H1 (cell line): Measurements from ENCODE around the gene LRRFIP1. TPM values are rescaled to one million over a fixed set of nuclear protein-coding genes. Genes with fewer than 3 reads are reported as not detected.

Experiments
- CTCF ChIA-PET: fragments of 300-600 bp; sonication (Branson Sonifier 250); formaldehyde crosslinking; loops from one replicate; lab custom pipeline; 2021; ENCODE audit not compliant: partially characterized antibody; lab: Charles Lee
- POLR2A ChIA-PET: fragments of 300-600 bp; sonication (Branson Sonifier 250); formaldehyde crosslinking; loops from one replicate; lab custom pipeline; 2021; ENCODE audit warnings: inconsistent platforms; ENCODE audit not compliant: partially characterized antibody; lab: Charles Lee
- DNase-seq, 2 experiments: peaks; one replicate each; pipeline versions ENCODE4 v3.0.0 to v3.0.0-alpha.2; 2010 to 2022; ENCODE audit warnings: low spot score in 2 of 2, low read depth in 1 of 2, mixed read lengths in 1 of 2
- FAIRE-seq: peaks from 2 replicates; lab custom pipeline; 2011; peaks lifted over from hg19 to GRCh38; lab: Jason Lieb, UNC
- H2AFZ ChIP-seq: 2 replicates; pipeline ENCODE4 v1.8.1; 2012; ENCODE audit warnings: low read length, inconsistent platforms
- H2AK5ac ChIP-seq: 2 replicates; pipeline ENCODE4 v1.6.1; 2013; ENCODE audit warnings: low read depth, low read length
- H2BK120ac ChIP-seq: replicated peaks from 2 replicates; pipeline ENCODE3; 2013; ENCODE audit warnings: low read depth, low read length, inconsistent platforms
- H2BK12ac ChIP-seq: 2 replicates; pipeline ENCODE4 v1.6.1; 2013; ENCODE audit warnings: low read depth, low read length
- H2BK15ac ChIP-seq: 2 replicates; pipeline ENCODE4 v1.6.1; 2013; ENCODE audit warnings: low read length
- H2BK20ac ChIP-seq: 2 replicates; pipeline ENCODE4 v1.6.1; 2013; ENCODE audit warnings: low read length
- H2BK5ac ChIP-seq: 2 replicates; pipeline ENCODE4 v1.6.1; 2013; ENCODE audit warnings: low read depth, low read length
- H3K14ac ChIP-seq: 2 replicates; pipeline ENCODE4 v1.6.1; 2013; ENCODE audit warnings: inconsistent platforms; ENCODE audit not compliant: insufficient read length
- H3K18ac ChIP-seq: 2 replicates; pipeline ENCODE4 v1.6.1; 2013; ENCODE audit warnings: low read length; ENCODE audit errors: extremely low read depth
- H3K23ac ChIP-seq: 2 replicates; pipeline ENCODE4 v1.6.1; 2013; ENCODE audit warnings: inconsistent platforms; ENCODE audit not compliant: insufficient read length
- H3K23me2 ChIP-seq: 2 replicates; pipeline ENCODE4 v1.6.1; 2013; ENCODE audit warnings: low read depth, low read length
- H3K27ac ChIP-seq: 2 replicates; pipeline ENCODE4 v1.6.1; 2011; ENCODE audit warnings: low read depth, low read length, inconsistent platforms
- H3K27me3 ChIP-seq, 4 experiments: replicated peaks in 1 of 4; 1 replicate in 1 of 4; 2 replicates in 3 of 4; pipeline versions ENCODE4 v1.6.1 to v1.8.1; 2011 to 2013; ENCODE audit warnings: low read length in 3 of 4, mild to moderate bottlenecking in 3 of 4, inconsistent platforms in 2 of 4, mixed read lengths in 2 of 4, moderate library complexity in 1 of 4; ENCODE audit not compliant: control insufficient read depth in 3 of 4, insufficient read depth in 3 of 4; ENCODE audit errors: extremely low read depth in 1 of 4
- H3K36me3 ChIP-seq, 4 experiments: 2 replicates each; pipeline versions ENCODE4 v1.6.1 to v1.8.1; 2011 to 2013; ENCODE audit warnings: mild to moderate bottlenecking in 4 of 4, low read length in 3 of 4, moderate library complexity in 2 of 4, control low read depth in 1 of 4, inconsistent platforms in 1 of 4; ENCODE audit not compliant: insufficient read depth in 4 of 4, control insufficient read depth in 2 of 4
- H3K4ac ChIP-seq: replicated peaks from 2 replicates; pipeline ENCODE3; 2013; ENCODE audit warnings: low read length, low read depth, mixed read lengths, inconsistent platforms; ENCODE audit not compliant: insufficient read length
- H3K4me1 ChIP-seq, 4 experiments: replicated peaks in 1 of 4; 1 replicate in 1 of 4; 2 replicates in 3 of 4; pipeline versions ENCODE4 v1.6.1 to v1.8.1; 2011 to 2013; ENCODE audit warnings: low read length in 3 of 4, inconsistent platforms in 2 of 4, mixed read lengths in 1 of 4; ENCODE audit not compliant: insufficient read depth in 4 of 4, control insufficient read depth in 3 of 4
- H3K4me2 ChIP-seq, 2 experiments: 2 replicates each; pipeline versions ENCODE4 v1.6.1 to v1.8.1; 2011 to 2013; ENCODE audit warnings: low read depth in 2 of 2, low read length in 2 of 2, control low read depth in 1 of 2, inconsistent platforms in 1 of 2, mild to moderate bottlenecking in 1 of 2; ENCODE audit not compliant: insufficient read depth in 1 of 2
- H3K4me3 ChIP-seq, 4 experiments: fragments of 200-600, 300-600 bp in 1 of 4; sonication (generic), shearing (Covaris generic), sonication (Bioruptor Twin) in 1 of 4; 2 replicates each; pipeline versions ENCODE4 v1.5.1 to v1.8.1; 2011 to 2016; ENCODE audit warnings: low read length in 4 of 4, low read depth in 3 of 4, control low read depth in 2 of 4, inconsistent platforms in 2 of 4, mild to moderate bottlenecking in 2 of 4, mixed read lengths in 1 of 4, moderate library complexity in 1 of 4; ENCODE audit not compliant: insufficient read depth in 2 of 4; ENCODE audit errors: extremely low read depth in 1 of 4
- H3K56ac ChIP-seq: replicated peaks from 2 replicates; pipeline ENCODE3; 2013; ENCODE audit warnings: low read depth, mild to moderate bottlenecking, mixed read lengths, low read length, inconsistent platforms; ENCODE audit not compliant: insufficient read length
- H3K79me1 ChIP-seq: 2 replicates; pipeline ENCODE4 v1.6.1; 2013; ENCODE audit warnings: low read depth, low read length, control low read depth
- H3K79me2 ChIP-seq, 2 experiments: 2 replicates each; pipeline versions ENCODE4 v1.6.1 to v1.8.1; 2012 to 2013; ENCODE audit warnings: low read length in 2 of 2, mild to moderate bottlenecking in 2 of 2, inconsistent platforms in 1 of 2; ENCODE audit not compliant: insufficient read depth in 2 of 2, control insufficient read depth in 1 of 2
- H3K9ac ChIP-seq, 4 experiments: replicated peaks in 1 of 4; 1 replicate in 1 of 4; 2 replicates in 3 of 4; pipeline versions ENCODE4 v1.6.1 to v1.8.1; 2011 to 2013; ENCODE audit warnings: low read depth in 3 of 4, low read length in 3 of 4, control low read depth in 2 of 4, mild to moderate bottlenecking in 2 of 4, moderate library complexity in 2 of 4, inconsistent platforms in 1 of 4; ENCODE audit errors: extremely low read depth in 1 of 4
- H3K9me3 ChIP-seq, 2 experiments: 2 replicates each; pipeline versions ENCODE4 v1.6.1 to v1.8.1; 2012 to 2013; ENCODE audit warnings: mild to moderate bottlenecking in 2 of 2, moderate library complexity in 2 of 2, control low read depth in 1 of 2, inconsistent platforms in 1 of 2, low read depth in 1 of 2, low read length in 1 of 2, mixed read lengths in 1 of 2; ENCODE audit not compliant: insufficient read depth in 2 of 2
- H4K20me1 ChIP-seq, 2 experiments: replicated peaks in 1 of 2; 2 replicates each; pipeline versions ENCODE3 to v1.8.1; 2011 to 2013; ENCODE audit warnings: inconsistent platforms in 2 of 2, low read length in 2 of 2, mild to moderate bottlenecking in 1 of 2; ENCODE audit not compliant: insufficient read depth in 2 of 2, control insufficient read depth in 1 of 2
- H4K5ac ChIP-seq: 2 replicates; pipeline ENCODE4 v1.6.1; 2013; ENCODE audit warnings: low read length, low read depth, mixed read lengths, inconsistent platforms; ENCODE audit not compliant: insufficient read length
- H4K8ac ChIP-seq: 2 replicates; pipeline ENCODE4 v1.8.0; 2013; ENCODE audit warnings: mild to moderate bottlenecking, moderate library complexity, low read length, inconsistent platforms; ENCODE audit not compliant: insufficient read depth; ENCODE audit errors: extremely low read depth
- H4K91ac ChIP-seq: replicated peaks from 2 replicates; pipeline ENCODE3; 2013; ENCODE audit warnings: low read length, mixed read lengths, inconsistent platforms; ENCODE audit not compliant: insufficient read length
- CBX5 ChIP-seq: fragments of 300-800, 300-1000 bp; sonication (generic); IDR thresholded peaks from 2 replicates; pipeline ENCODE4 v1.7.1; 2016; ENCODE audit warnings: antibody characterized with exemption, low read length, low read depth
- CHD2 ChIP-seq: IDR thresholded peaks from 2 replicates; pipeline ENCODE4 v1.6.1; 2012; ENCODE audit warnings: low read length, improper control_type of control experiment
- CTBP2 ChIP-seq: IDR thresholded peaks from 2 replicates; pipeline ENCODE4 v1.7.0; 2011; ENCODE audit warnings: borderline replicate concordance, mild to moderate bottlenecking, moderate library complexity, mixed read lengths, low read length; ENCODE audit not compliant: insufficient read depth, insufficient read length
- GABPA ChIP-seq: IDR thresholded peaks from 2 replicates; pipeline ENCODE4 v1.6.1; 2011; ENCODE audit warnings: mild to moderate bottlenecking, low read length, moderate library complexity, borderline replicate concordance; ENCODE audit not compliant: insufficient read depth
- KDM5A ChIP-seq: fragments of 200-600 bp; IDR thresholded peaks from 2 replicates; pipeline ENCODE4 v1.7.1; 2012; ENCODE audit warnings: mild to moderate bottlenecking, low read length, inconsistent platforms, mixed read lengths
- NANOG ChIP-seq: IDR thresholded peaks from 2 replicates; pipeline ENCODE4 v1.6.1; 2011; ENCODE audit warnings: low read length, low read depth, mild to moderate bottlenecking, inconsistent platforms; ENCODE audit not compliant: insufficient read depth, poor library complexity, severe bottlenecking
- RNF2 ChIP-seq: fragments of 200-900, 300-1000 bp; sonication (generic); IDR thresholded peaks from 2 replicates; pipeline ENCODE4 v1.7.1; 2016; ENCODE audit warnings: borderline replicate concordance, low read depth, mild to moderate bottlenecking, antibody characterized with exemption, low read length; ENCODE audit not compliant: poor library complexity, severe bottlenecking; ENCODE audit errors: missing control alignments
- SIRT6 ChIP-seq: IDR thresholded peaks from one replicate; pipeline ENCODE4 v1.7.1; 2012; ENCODE audit warnings: low read length, inconsistent platforms
- SIX5 ChIP-seq: IDR thresholded peaks from 2 replicates; pipeline ENCODE4 v1.6.1; 2011; ENCODE audit warnings: mild to moderate bottlenecking, low read depth, low read length
- SP4 ChIP-seq: IDR thresholded peaks from 2 replicates; pipeline ENCODE4 v1.6.1; 2012; ENCODE audit warnings: low read length, inconsistent platforms
- SUZ12 ChIP-seq: fragments of 200-600 bp; sonication (generic); IDR thresholded peaks from 2 replicates; pipeline ENCODE4 v1.6.1; 2012; ENCODE audit warnings: mild to moderate bottlenecking, inconsistent platforms, low read length, moderate library complexity, mixed read lengths
- TAF1 ChIP-seq: IDR thresholded peaks from 2 replicates; pipeline ENCODE4 v1.6.1; 2011; ENCODE audit warnings: mild to moderate bottlenecking, low read depth, low read length
- WGBS, 2 experiments: shearing (Covaris generic) in 1 of 2; methylation state at CpG; one replicate each; pipeline versions ENCODE4 v1.1.6 to v1.1.7; 2013 to 2015; ENCODE audit warnings: low lambda C conversion rate in 2 of 2, mixed read lengths in 2 of 2, inconsistent platforms in 1 of 2, low coverage in 1 of 2, missing lambda C conversion rate in 1 of 2; ENCODE audit not compliant: insufficient replicate concordance in 2 of 2, insufficient coverage in 1 of 2, insufficient read length in 1 of 2; ENCODE audit errors: extremely low coverage in 1 of 2, missing lambda C conversion rate in 1 of 2; 5-methylcytosine and 5-hydroxymethylcytosine counted together
- polyA plus RNA-seq, 7 experiments: library from polyadenylated mRNA; depleted of rRNA in 3 of 7; stranded (reverse) in 5 of 7; unstranded in 2 of 7; fragments of >200 nt in 5 of 7; fragments of 200-250 nt in 2 of 7; gene quantifications; 1 replicate in 5 of 7; 2 replicates in 1 of 7; 4 replicates in 1 of 7; pipeline versions ENCODE4 v1.2.1 to v1.2.3, GENCODE V29; 2011 to 2013; ENCODE audit warnings: missing spikeins in 2 of 7, mixed read lengths in 2 of 7
- total RNA-seq: library from RNA; stranded (reverse); fragmentation: NEBNext Ultra II Directional; extraction: Animal tissue kit (Norgen Biotek cat#: 25700); gene quantifications from 2 replicates; pipeline ENCODE4 v1.2.1, GENCODE V29; 2021

LRRFIP1 gene
- total and polyA plus RNA-seq, 2 of the 8 experiments (the other 6 are each of a cell fraction or from before 2014, with no cell fraction given) = 12.1 to 75.8 TPM

DNA sequence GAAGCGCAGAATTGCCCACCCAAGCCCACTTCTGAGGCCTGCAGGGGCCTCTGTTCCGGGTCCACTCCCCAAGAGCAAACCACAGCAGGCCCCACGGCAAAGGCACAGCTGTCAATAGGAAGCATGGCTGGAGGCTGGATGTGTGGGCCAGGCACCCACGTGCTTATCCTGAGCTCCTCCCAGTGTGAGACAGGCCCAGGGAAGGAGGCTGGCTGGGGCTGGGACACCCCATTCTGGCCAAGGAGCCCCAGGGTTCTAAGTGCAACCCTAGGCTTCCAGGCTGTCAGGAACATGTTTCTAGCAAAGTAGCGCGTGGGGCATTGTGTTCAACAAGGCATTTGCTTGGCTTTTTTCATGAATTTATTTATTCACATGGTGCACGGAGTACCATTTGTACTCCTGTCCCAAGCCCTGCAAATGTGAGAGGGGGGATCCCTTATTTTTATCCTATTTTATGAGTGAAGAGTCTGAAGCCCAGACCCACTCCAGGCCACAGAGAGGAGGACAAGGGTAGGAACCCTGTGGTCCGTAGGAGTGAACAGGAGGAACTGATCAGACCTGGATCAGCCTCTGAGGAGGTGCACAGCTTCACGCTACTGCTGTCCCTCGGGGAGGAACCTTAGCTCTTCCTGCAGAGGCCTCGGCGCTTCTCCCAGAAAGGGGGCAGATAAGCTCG, 30.7 kb upstream of the LRRFIP1 start:
- ChIA-PET POLR2A (interaction anchor here (0.7 to 7.5 kb wide), 6 partner anchors 11 to 82 kb away, joined by 3 to 51 read pairs (median 3); no protein-coding TSS in a partner anchor), CTCF (interaction anchor here (1.0 to 1.3 kb wide), 3 partner anchors 15 to 27 kb away, joined by 3 to 4 read pairs (median 3); no protein-coding TSS in a partner anchor)
- FAIRE-seq (no peak), DNase-seq (no peak)
- H3K4me3 ChIP-seq = no peak overlapping the region
- H3K14ac ChIP-seq = no peak overlapping the region
- H2AK5ac ChIP-seq = peak overlapping the region; percentile 71; the same call in 1 of the 2 replicates
- H3K23me2 ChIP-seq = no peaks in the 10 kb centered on the region
- no peaks in the 10 kb centered on the region for H3K27me3 ChIP-seq
- H4K8ac ChIP-seq = no peak overlapping the region
- no peaks in the 10 kb centered on the region for H3K36me3 ChIP-seq
- H3K4me1 ChIP-seq = peaks cover 12 to 47% (median 29%) of the 10 kb centered on the region in 4 experiments
- no peaks in the 10 kb centered on the region for H4K20me1 ChIP-seq
- 0 out of 2 replicates have a peak overlapping the region, but pooled peaks have one; percentile 76 for H2BK15ac ChIP-seq
- H3K79me1 ChIP-seq = no peaks in the 10 kb centered on the region
- H3K18ac ChIP-seq = peak overlapping the region; percentile 86
- no peak overlapping the region for H3K9ac ChIP-seq
- H3K27ac ChIP-seq = no peak overlapping the region
- H2BK5ac ChIP-seq = peak overlapping the region; percentile 36; the same call in 1 of the 2 replicates
- peak overlapping the region; percentile 98 for H2BK20ac ChIP-seq
- peak overlapping the region; percentile 48 for H2BK120ac ChIP-seq
- no peaks in the 10 kb centered on the region for H3K9me3 ChIP-seq
- peak overlapping the region; percentile 94 for H4K91ac ChIP-seq
- no peak overlapping the region for H3K56ac ChIP-seq
- H3K79me2 ChIP-seq = no peaks in the 10 kb centered on the region; a peak in 1 of 4 replicates
- H4K5ac ChIP-seq = no peak overlapping the region
- no peak overlapping the region for H3K4me2 ChIP-seq
- H3K23ac ChIP-seq = no peak overlapping the region
- 79% methylated on average over 13 of the region's 13 CpGs; no CpG with 5 or more reads in 1 of the 2 experiments for WGBS, 2 experiments
- peak overlapping the region; percentile 92; the same call in 1 of the 2 replicates for H2BK12ac ChIP-seq
- peak overlapping the region; percentile 76 for H3K4ac ChIP-seq
- no peak overlapping the region for H2AFZ ChIP-seq
- TF ChIP-seq SIX5 = no peak
- TF ChIP-seq CBX5 = no peak
- TF ChIP-seq SP4 = no peak
- no peak for TF ChIP-seq KDM5A
- no peak for TF ChIP-seq RNF2
- no peak for TF ChIP-seq NANOG
- TF ChIP-seq GABPA = no peak
- no peak for TF ChIP-seq SIRT6
- no peak for TF ChIP-seq CTBP2
- TF ChIP-seq TAF1 = no peak
- no peak for TF ChIP-seq CHD2
- no peak for TF ChIP-seq SUZ12
